Posterior cingulate gyrus (tissue), 11 donors: ENCODE measurements around the gene TWNK.

Experiments
- DNase-seq, 10 donors: peaks; one replicate each; pipeline versions ENCODE4 v3.0.0 to v3.0.0-alpha.2; 2020 to 2021; ENCODE audit warnings: mixed read lengths in 3 of 10
- intact Hi-C: fragments of 100-400 bp; cut with DNase I; formaldehyde crosslinking; loops from one replicate; pipeline ENCODE4 v1.15.1; 2023

The TWNK gene

DNA sequence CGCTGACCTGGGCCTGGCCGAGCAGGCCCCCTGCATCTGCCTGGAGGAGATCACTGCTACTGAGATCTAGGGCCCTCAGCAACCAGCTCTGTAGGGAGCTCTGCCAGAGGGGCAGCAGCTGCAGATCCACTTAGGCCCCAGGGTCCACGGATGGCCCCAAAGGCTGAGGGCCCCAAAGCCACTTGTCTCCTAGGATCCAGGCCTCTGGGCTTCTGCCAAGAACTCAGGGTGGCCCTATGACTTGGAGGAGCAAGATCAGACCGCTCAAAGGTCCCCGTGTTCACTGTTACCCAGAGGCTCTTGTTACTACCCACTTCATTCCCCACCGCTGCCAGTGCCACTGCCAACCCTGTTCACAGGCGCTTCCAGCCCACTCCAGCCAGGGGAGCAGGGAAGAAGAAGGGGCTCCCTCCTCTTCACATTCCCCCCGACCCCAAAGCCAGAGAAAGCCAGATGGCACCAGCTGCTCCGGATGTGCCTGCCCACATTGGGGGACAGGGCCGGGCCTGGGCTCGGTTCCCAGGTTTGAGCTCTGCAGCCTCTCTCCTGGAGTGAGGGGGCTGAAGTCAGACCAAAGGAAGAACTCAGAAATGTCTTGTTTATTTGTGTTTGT, 19.9 kb downstream of the TWNK start:
- peak in 4 of 10 donors; percentile 19 to 83 (median 54) for DNase-seq
- intact Hi-C loops, result no loop called here

- peak in 4 of 10 donors; percentile 22 to 89 (median 64) for DNase-seq
- intact Hi-C loops, result no loop called here
Observed at GRCh38 chr10:101007915-101008822, 20.8 kb downstream of the TWNK start.

DNA sequence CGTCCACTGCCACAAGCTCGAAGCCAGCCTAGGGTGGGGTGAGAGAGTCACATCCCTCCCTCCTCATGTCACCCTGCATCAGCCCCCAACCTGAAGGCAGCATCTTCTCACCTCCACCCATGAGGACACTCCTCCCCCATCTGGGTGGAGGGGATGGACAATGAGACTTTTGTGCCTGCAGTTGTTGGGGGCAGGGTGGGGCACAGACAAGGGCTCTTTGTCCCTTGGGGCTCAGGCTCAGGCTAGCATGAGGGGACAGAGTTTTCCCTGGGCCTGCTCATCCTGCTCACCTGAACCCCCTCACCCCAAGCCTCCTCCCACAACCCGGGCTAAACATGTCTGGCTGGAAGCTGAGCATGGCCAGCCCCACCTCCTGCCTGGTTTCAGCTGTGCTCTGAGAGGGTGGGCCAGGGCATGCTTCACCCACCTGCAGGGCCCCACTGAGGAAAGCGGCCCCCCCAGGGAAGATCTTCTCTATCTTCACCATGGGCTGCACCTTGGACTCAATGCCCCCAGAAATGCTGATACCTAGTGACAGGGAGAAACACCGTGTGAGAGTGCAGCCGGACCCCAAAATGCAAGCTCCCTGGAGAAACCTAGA, 21.6 kb downstream of the TWNK start:
- intact Hi-C loops, result no loop called here
- DNase-seq, result peak in 8 of 10 donors; percentile 66 to 96 (median 78)

DNA sequence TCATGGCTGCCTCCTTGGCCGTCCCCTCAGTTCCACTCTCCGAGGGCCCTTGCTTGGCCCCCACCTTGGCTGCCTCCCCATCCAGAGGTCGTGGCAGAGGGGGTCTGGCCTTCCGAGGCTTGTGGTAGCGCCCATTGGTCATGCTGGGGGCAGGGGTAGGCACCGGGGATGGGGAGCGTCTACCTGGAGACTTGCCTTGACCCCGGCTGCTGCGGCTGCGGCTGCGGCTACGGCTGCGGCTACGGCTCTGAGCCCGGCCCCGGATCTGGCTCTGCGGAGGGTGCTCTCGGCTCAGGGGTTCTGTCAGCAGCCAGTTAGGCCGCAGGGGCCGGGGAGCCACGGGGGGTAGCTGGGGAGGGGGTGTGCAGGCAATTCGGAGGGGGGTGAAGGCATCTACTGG, 23.0 kb downstream of the TWNK start:
- intact Hi-C loops, result no loop called here
- DNase-seq, result peak in 1 of 10 donors; percentile 72

DNA sequence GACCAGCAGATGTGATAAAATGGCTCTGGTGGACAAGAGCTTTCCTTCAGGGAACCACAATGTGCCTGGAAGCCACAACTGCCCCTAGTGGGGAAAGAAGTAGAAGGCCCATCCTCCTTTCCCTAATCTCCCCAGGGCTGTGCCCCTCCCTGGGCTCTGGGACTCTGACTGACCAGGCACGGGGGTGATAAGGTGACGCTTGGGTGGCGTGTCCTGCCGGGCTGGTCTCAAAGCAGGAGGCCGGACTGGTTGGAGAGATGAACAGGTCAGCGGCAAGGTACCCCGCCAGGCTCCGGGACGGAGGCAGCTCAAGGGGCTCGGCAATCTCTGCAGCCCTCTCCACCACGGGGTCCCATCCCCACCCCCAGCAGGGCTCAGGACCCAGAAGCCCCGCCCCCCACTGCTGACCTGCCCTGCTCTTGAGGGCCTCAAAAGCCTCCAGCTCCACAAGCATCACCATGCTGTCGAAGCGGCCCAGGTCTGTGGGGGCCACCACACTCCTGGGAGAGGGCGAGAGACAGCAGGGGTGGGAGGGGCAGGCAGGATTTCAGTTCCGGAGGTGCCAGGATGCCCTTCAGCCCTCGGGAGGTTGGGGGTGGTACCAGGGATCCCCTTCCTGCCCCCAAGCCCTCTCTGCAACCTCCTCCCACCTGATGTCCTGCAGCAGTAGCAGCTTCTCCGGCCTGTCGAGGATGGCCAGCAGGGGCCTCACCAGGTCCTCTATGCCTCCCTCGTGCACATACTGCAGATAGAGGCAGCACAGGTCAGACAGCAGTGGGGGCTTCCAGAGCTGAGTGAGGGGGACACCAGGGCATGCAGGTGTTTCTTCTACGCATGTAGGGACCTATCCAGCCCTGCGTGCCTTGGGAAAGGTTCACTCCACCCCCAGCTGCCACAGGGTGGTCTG, 24.4 kb downstream of the TWNK start:
- intact Hi-C loops, result no loop called here

DNA sequence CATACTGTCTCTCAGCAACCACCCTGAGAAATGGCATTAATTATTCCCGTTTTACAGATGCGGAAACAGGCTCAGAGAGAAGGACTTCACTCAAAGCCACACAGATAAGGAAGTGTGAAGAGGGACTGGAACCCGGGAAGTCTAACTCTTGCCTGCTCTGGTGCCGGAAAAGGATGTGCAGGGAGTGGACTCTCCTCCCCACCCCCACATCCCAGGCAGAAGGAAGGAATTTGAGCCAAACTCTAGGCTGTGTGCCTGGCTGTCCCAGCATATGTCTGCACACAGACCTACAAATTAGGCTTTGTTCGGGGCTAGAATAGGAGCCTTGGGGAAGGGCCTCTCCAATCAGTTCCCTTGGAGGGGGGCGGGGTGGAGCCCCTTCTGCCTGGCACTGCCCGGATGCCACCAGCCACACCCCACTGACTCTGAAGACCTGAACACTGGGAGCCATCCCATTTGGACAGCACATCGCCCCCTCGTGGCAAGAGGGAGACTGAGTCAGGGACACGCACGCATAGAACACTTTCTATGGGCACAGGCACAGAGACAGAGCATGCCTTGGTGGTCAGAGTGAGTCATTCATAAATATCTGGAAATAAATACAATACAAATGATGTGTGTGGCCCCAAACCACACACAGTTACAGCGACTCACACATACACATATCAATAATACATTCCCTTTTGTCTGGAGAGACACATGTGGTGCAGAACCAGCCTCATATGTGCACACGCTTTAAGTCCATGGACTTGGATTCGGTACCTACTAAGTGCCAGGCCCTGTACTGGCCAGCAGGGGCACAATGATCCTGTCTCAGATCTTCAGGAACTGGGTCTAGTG, 25.4 kb downstream of the TWNK start:
- intact Hi-C loops, result no loop called here

More for the DNA sequence above, 24.4 kb downstream of the TWNK start:
- DNase-seq, result peak in 1 of 10 donors; percentile 86

GRCh38 chr10:101013365-101013825, 26.1 kb downstream of the TWNK start:
- no peak for DNase-seq
- intact Hi-C loops, result no loop called here

More for the DNA sequence above, 25.4 kb downstream of the TWNK start:
- DNase-seq, result peak; percentile 86 to 99 (median 96)

DNA sequence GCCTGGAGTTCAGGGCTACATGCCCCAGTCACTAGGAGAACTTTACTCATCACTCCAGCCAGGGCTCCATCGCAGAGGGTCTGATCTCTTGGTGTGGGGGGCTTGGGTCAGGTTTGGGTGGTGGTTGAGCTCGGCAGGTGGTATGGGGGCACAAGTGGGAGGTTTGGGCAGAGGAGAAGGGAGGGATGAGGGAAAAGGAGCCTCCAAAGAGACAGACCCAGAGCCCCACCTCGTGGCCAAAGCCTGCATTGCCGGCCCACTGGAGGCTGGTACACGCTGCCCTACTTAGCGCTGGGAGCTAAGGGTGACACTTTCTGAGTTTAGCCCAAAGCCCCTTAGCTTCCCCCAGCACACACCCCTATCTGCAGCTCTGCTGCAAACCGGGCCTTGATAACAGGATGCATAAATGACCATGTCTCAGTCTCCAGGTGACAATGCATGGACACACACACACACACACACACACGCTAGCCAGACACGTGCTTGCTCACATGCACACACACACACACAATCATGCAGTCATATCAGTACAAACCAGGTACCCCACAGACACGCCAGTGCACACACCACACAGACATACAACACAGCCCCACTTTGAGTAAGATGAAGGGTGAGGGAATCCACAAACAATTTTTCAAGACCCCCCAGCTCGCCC, 27.0 kb downstream of the TWNK start:
- peak; percentile 67 to 97 (median 91) for DNase-seq
- intact Hi-C loops, result loop anchor here (1.0 kb wide), 1 partner anchor 20 kb away; no protein-coding TSS in a partner anchor

GRCh38 chr10:101014966-101015581, 27.7 kb downstream of the TWNK start:
- DNase-seq, result no peak
- intact Hi-C loops, result loop anchor here (1.0 kb wide), 1 partner anchor 21 kb away; no protein-coding TSS in a partner anchor

DNA sequence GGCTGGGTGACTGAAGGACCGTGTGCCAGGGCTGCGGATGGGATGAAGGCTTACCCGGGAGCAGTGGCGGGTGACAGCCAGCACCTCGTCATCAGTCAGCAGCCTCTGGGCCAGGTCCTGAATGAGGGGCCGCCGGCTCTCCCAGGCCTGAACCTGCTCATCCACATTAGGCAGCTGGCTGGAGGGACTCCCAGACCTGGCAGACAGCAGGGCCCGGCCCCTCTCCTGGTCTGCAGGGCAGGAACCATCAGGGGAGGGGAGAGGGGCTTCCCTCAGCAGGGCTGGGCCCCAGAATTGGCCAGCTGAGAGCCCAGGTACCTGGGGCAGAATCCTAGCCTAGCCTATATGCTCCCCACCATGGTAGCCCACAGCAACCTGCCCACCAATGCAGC, 28.2 kb downstream of the TWNK start:
- intact Hi-C loops, result no loop called here
- DNase-seq, result peak in 1 of 10 donors; percentile 47

- DNase-seq, result peak in 1 of 10 donors; percentile 23
- intact Hi-C loops, result no loop called here
Observed at GRCh38 chr10:101016814-101017213, 29.5 kb downstream of the TWNK start.

DNA sequence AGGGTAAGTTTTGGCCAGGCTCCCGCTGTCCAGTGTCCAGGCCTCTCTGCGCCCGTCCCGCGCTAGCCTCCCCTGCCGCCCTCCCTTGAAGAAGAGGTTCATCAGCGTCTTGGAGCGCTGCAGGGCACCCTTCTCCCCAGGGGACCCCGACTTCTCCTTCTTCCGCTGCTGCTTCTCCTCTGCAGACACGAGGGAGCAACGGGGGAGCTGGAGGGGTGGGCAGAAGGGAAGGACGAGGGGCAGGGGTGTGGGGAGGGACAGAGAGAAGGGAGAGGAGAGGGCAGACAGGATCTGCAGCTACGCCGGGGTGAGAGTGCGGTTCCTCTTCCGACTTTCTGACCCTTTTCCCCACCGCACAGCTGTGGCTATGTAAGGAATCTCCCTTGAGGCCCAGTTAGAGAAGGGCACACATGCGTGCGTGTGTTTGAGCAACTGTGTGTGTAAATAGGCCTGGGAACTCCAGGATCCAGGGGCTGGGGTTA, 30.8 kb downstream of the TWNK start:
- intact Hi-C loops, result loop anchor here (2.0 kb wide), 1 partner anchor 51 kb away; no protein-coding TSS in a partner anchor
- DNase-seq, result peak in 2 of 10 donors; percentile 68 to 70

DNA sequence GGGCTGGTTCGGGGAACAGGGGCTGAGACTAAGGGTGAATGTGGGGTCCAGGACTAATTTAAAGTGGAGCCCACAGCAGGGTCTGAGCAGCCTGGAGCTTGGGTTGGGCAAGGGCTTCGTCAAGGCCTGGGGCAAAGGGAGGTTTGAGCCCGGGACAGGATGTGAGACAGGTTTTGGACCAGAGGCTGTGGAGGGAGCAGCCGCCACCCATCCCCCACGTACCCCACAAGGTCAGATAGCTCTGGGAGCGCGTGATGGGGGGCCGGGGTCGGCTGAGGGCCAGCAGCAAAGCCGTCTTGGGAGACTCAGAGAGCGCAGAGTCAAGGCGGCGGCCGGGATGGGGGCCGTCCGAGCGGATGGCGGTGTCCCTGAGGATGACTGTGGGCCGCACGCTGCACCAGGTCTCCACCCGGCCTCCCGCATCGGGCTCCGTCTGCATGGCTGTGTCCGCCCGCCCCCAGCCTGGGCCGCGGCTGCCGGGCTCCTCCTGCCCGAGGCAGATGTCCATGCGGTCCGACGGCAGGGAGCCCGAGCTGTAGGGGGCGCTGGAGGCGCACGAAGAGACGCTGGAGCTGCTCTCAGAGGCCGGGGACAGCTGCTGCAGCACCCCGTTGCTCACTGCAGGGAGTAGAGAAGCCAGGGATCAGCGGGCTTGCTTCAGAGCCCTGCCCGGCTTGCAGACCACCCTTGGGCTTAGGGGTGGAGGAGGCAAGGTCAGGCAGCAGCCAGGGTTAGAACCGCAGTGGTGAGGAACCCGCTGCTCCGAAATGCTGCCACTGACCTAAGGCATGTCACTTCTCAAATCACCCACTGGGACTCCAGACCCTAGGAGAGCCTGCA, 31.5 kb downstream of the TWNK start:
- peak; percentile 69 to 98 (median 88) for DNase-seq
- intact Hi-C loops, result loop anchor here (2.0 kb wide), 1 partner anchor 50 kb away; no protein-coding TSS in a partner anchor

- intact Hi-C loops, result loop anchor here (2.0 kb wide), 1 partner anchor 49 kb away; no protein-coding TSS in a partner anchor
Observed at GRCh38 chr10:101019440-101019703, 32.0 kb downstream of the TWNK start.

DNA sequence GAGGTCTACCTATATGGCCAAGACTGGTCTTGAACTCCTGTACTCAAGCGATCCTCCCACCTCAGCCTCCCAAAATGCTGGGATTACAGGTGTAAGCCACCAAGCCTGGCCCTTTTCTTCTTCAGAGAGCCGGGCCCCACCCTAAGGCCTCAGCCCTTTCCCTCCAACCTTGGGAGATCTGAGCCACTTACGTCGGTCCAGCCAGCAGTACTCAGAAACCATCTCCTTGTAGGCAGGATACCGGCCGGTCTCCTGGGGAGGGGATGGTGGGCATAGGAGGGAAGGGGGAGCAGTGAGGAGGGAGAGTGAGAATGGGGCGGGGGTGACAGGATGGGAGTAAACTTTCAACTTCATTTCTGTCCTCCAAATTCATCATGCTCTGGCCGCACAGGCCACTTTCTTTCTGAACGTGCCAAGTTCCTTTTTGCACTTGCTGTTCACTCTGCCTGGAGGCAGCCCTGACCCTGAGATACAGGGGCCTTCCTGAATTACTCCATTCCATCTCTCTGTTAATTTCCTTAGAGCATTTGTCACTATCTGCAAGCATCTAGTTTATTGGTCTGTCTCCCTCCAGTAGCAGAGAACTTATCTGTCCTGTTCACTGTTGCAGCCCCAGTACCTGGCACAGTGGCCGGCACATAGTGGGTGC, 33.2 kb downstream of the TWNK start:
- DNase-seq, result peak in 1 of 10 donors; percentile 58
- intact Hi-C loops, result no loop called here

More at GRCh38 chr10:101019440-101019703, 32.0 kb downstream of the TWNK start:
- no peak for DNase-seq

DNA sequence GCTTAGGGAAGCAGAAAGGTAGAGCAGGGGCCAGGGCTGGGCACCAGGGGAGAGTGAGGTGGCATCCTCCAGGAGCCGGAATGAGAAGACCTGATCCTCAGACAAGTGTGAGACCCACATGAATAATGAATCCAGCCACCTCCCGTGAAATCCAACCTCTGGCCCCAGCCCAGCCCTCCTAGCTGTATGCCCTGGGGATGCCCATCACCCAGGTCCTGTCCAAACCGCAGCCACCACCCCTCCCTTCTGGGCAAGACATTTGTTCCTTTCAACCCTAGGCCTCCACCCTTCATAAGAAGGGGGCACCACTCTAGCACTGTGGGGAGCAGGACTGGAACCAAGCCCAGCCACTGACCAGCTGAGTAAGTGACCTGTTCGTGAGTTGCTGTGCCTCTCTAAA, 33.9 kb downstream of the TWNK start:
- peak in 1 of 10 donors; percentile 70 for DNase-seq
- intact Hi-C loops, result no loop called here
